A549 (cell line): Measurements from ENCODE around the gene CMTM1. TPM values are rescaled to one million over a fixed set of nuclear protein-coding genes. Genes with fewer than 3 reads are reported as not detected.

Experiments used
- ATAC-seq, 2 experiments: fragments of 200-7000 bp in 1 of 2; fragments of >200 bp in 1 of 2; cut with Nextera tagmentation in 1 of 2; cut with Tn5 transposase in 1 of 2; 3 replicates each; pipeline versions ENCODE4 v1.8.0 to v1.9.1; 2018 to 2020; ENCODE audit warnings: mild to moderate bottlenecking in 1 of 2, moderate library complexity in 1 of 2
- CTCF ChIA-PET: fragments of 300-600 bp; sonication (Branson Sonifier 250); formaldehyde crosslinking; extraction: SDS; loops from one replicate; lab custom pipeline; 2021; ENCODE audit warnings: antibody characterized with exemption, inconsistent platforms; lab: Yijun Ruan, JAX
- POLR2A ChIA-PET: fragments of 350-600 bp; formaldehyde crosslinking; extraction: SDS; loops from one replicate; lab custom pipeline; 2021; ENCODE audit warnings: antibody characterized with exemption, inconsistent platforms; lab: Yijun Ruan, JAX
- DNase-seq, 2 experiments: peaks; one replicate each; pipeline versions ENCODE4 v3.0.0 to v3.0.0-alpha.2; 2011 to 2016; ENCODE audit warnings: low read depth in 1 of 2, low spot score in 1 of 2
- FAIRE-seq: peaks from 2 replicates; lab custom pipeline; 2011; peaks lifted over from hg19 to GRCh38; lab: Jason Lieb, UNC
- H3K27ac ChIP-seq, 2 experiments: fragments of >200 bp; sonication (Bioruptor Twin); formaldehyde crosslinking; 3 replicates each; pipeline ENCODE4 v1.5.1; 2016 to 2017
- H3K4me1 ChIP-seq: fragments of >200 bp; sonication (Bioruptor Twin); formaldehyde crosslinking; 3 replicates; pipeline ENCODE4 v1.6.1; 2016
- H3K4me2 ChIP-seq: fragments of >200 bp; sonication (Bioruptor Twin); formaldehyde crosslinking; 3 replicates; pipeline ENCODE4 v1.6.1; 2016
- H3K4me3 ChIP-seq: fragments of >200 bp; sonication (Bioruptor Twin); formaldehyde crosslinking; 3 replicates; pipeline ENCODE4 v1.5.1; 2016
- H3K9me3 ChIP-seq: fragments of >200 bp; sonication (Bioruptor Twin); formaldehyde crosslinking; 3 replicates; pipeline ENCODE4 v1.6.1; 2016
- BCL3 ChIP-seq: fragments of >200 bp; sonication (Bioruptor Twin); formaldehyde crosslinking; IDR thresholded peaks from 3 replicates; pipeline ENCODE4 v1.6.1; 2016
- CEBPB ChIP-seq, 2 experiments: fragments of >200 bp in 1 of 2; sonication (Bioruptor Twin) in 1 of 2; formaldehyde crosslinking in 1 of 2; IDR thresholded peaks; 2 replicates each; pipeline ENCODE4 v1.6.1; 2012 to 2016
- CHD2 ChIP-seq: fragments of 150-350 bp; IDR thresholded peaks from 2 replicates; pipeline ENCODE4 v1.6.1; 2014; ENCODE audit warnings: low read length; ENCODE audit not compliant: partially characterized antibody
- E2F6 ChIP-seq: IDR thresholded peaks from 2 replicates; pipeline ENCODE4 v1.6.1; 2012; ENCODE audit warnings: low read depth, borderline replicate concordance
- ESRRA ChIP-seq: fragments of 150-350 bp; IDR thresholded peaks from 2 replicates; pipeline ENCODE4 v1.6.1; 2014; ENCODE audit warnings: mild to moderate bottlenecking, low read length, borderline replicate concordance
- HOXB13 ChIP-seq: fragments of 250-450 bp; sonication (Bioruptor Pico); IDR thresholded peaks from 2 replicates; pipeline ENCODE4 v1.5.0; 2020; ENCODE audit warnings: low read depth, mild to moderate bottlenecking, moderate library complexity
- HOXB5 ChIP-seq: fragments of 250-450 bp; sonication (Bioruptor Pico); IDR thresholded peaks from 2 replicates; pipeline ENCODE4 v1.5.0; 2020; ENCODE audit warnings: mild to moderate bottlenecking, moderate library complexity
- JUNB ChIP-seq: fragments of >200 bp; sonication (Bioruptor Twin); formaldehyde crosslinking; IDR thresholded peaks from 2 replicates; pipeline ENCODE4 v1.6.1; 2016
- KDM1A ChIP-seq: fragments of 200-600 bp; sonication (generic); IDR thresholded peaks from 2 replicates; pipeline ENCODE4 v1.6.1; 2016; ENCODE audit warnings: low read depth, mild to moderate bottlenecking
- MYC ChIP-seq: IDR thresholded peaks from 2 replicates; pipeline ENCODE4 v1.6.1; 2012; ENCODE audit warnings: mild to moderate bottlenecking, inconsistent platforms, low read length, improper control_type of control experiment, borderline replicate concordance
- NFE2L2 ChIP-seq: fragments of 150-350 bp; conservative IDR thresholded peaks from 2 replicates; pipeline ENCODE4 v1.6.1; 2014; ENCODE audit warnings: low read length
- PBX3 ChIP-seq: IDR thresholded peaks from 2 replicates; pipeline ENCODE4 v1.6.1; 2012
- POLR2AphosphoS2 ChIP-seq: conservative IDR thresholded peaks from 2 replicates; pipeline ENCODE4 v1.6.1; 2012; ENCODE audit warnings: low read length, improper control_type of control experiment, inconsistent platforms
- RAD21 ChIP-seq, 2 experiments: fragments of >200 bp in 1 of 2; sonication (Bioruptor Twin) in 1 of 2; formaldehyde crosslinking in 1 of 2; IDR thresholded peaks in 1 of 2; conservative IDR thresholded peaks in 1 of 2; 2 replicates in 1 of 2; 3 replicates in 1 of 2; pipeline ENCODE4 v1.6.1; 2012 to 2018; ENCODE audit warnings: inconsistent platforms in 1 of 2
- RCOR1 ChIP-seq: fragments of 150-350 bp; IDR thresholded peaks from 2 replicates; pipeline ENCODE4 v1.6.1; 2014; ENCODE audit warnings: antibody characterized with exemption, low read length, low read depth
- RFX5 ChIP-seq: fragments of 450-650 bp; IDR thresholded peaks from 2 replicates; pipeline ENCODE4 v1.7.1; 2014; ENCODE audit warnings: antibody characterized with exemption, mild to moderate bottlenecking, moderate library complexity
- RNF2 ChIP-seq: fragments of 200-600 bp; sonication (generic); IDR thresholded peaks from 2 replicates; pipeline ENCODE4 v1.6.1; 2016; ENCODE audit warnings: low read depth, mild to moderate bottlenecking, antibody characterized with exemption, moderate library complexity, borderline replicate concordance
- SMC3 ChIP-seq: fragments of >200 bp; sonication (Bioruptor Twin); formaldehyde crosslinking; IDR thresholded peaks from 3 replicates; pipeline ENCODE4 v1.6.1; 2018; ENCODE audit warnings: inconsistent platforms
- SREBF2 ChIP-seq: fragments of 450-650 bp; IDR thresholded peaks from 2 replicates; pipeline ENCODE4 v1.6.1; 2014; ENCODE audit warnings: mild to moderate bottlenecking, moderate library complexity
- TFCP2L1 ChIP-seq: fragments of 250-450 bp; sonication (Bioruptor Pico); IDR thresholded peaks from 2 replicates; pipeline ENCODE4 v1.5.0; 2021; ENCODE audit warnings: mild to moderate bottlenecking
- TP53 ChIP-seq: fragments of 250-450 bp; sonication (Bioruptor Pico); IDR thresholded peaks from 2 replicates; pipeline ENCODE4 v1.5.0; 2021; ENCODE audit warnings: mild to moderate bottlenecking, moderate library complexity
- ZFP36 ChIP-seq: fragments of 450-650 bp; IDR thresholded peaks from 2 replicates; pipeline ENCODE4 v1.6.1; 2014; ENCODE audit warnings: borderline replicate concordance; ENCODE audit not compliant: partially characterized antibody
- ZNF302 ChIP-seq: fragments of 250-450 bp; sonication (Bioruptor Pico); IDR thresholded peaks from 2 replicates; pipeline ENCODE4 v1.9.0; 2021; ENCODE audit warnings: inconsistent platforms, mild to moderate bottlenecking, moderate library complexity
- WGBS: methylation state at CpG from one replicate; pipeline ENCODE4 v1.1.6; 2017; ENCODE audit errors: missing lambda C conversion rate; 5-methylcytosine and 5-hydroxymethylcytosine counted together
- polyA plus RNA-seq, 4 experiments: library from polyadenylated mRNA; depleted of rRNA in 3 of 4; stranded (reverse); fragments of >200 nt; fragmentation: RNase III in 1 of 4; extraction: RNeasy Plus Mini Kit Qiagen cat#74134 plus additional on column Dnase treatment in 1 of 4; gene quantifications; 2 replicates in 3 of 4; 3 replicates in 1 of 4; pipeline ENCODE4 v1.2.3, GENCODE V29; 2011 to 2017
- TF ChIP-seq, protein P1 (sequence below): fragments of 250-450 bp; sonication (Bioruptor Pico); IDR thresholded peaks from 2 replicates; pipeline ENCODE4 v1.5.0; 2021; ENCODE audit warnings: mild to moderate bottlenecking, moderate library complexity, borderline replicate concordance
- TF ChIP-seq, protein P2 (sequence below): fragments of 250-450 bp; sonication (Bioruptor Pico); IDR thresholded peaks from 2 replicates; pipeline ENCODE4 v1.5.0; 2020; ENCODE audit warnings: low read depth, mild to moderate bottlenecking, moderate library complexity

Gene CMTM1
- polyA plus RNA-seq, 2 of the 4 experiments (the other 2 are of a cell fraction), result 1.3 to 1.9 TPM

DNA sequence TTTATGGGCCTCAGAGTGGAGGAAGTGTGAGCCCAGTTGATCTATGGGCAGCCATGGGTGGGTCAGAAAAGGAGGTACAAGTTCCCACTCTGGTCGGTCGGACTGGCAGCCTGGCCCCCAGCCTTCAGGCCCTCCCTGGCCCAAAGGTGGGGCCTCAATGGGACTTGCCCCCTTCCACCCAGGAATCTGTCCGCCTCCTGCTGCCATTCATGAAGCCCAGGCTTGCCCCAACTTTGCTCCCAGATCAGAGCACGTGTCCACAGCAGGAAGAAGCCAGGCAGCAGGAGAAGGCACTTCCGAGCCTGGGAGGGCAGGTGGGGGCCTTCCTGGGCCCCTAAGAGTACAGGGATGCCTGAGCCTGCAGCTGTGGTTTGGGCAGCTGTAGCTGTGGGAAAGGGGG lies 35.2 kb downstream of the CMTM1 start:
- Histone ChIP-seq H3K4me3 (no peak overlapping the region), H3K9me3 (no peaks in the 10 kb centered on the region), H3K27ac (no peak overlapping the region), H3K4me1 (peaks cover 15% of the 10 kb centered on the region), H3K4me2 (no peak overlapping the region)
- no peak for ATAC-seq
- no peak for DNase-seq
- ChIA-PET CTCF (interaction anchor here (0.8 to 1.7 kb wide), 8 partner anchors 9 to 271 kb away, joined by 3 to 5 read pairs (median 3); no protein-coding TSS in a partner anchor), POLR2A (no interaction called here)
- no peak for FAIRE-seq
- TF ChIP-seq SREBF2, result no peak
- TF ChIP-seq RFX5, result no peak
- no peak for TF ChIP-seq MYC
- TF ChIP-seq, protein P1, sequence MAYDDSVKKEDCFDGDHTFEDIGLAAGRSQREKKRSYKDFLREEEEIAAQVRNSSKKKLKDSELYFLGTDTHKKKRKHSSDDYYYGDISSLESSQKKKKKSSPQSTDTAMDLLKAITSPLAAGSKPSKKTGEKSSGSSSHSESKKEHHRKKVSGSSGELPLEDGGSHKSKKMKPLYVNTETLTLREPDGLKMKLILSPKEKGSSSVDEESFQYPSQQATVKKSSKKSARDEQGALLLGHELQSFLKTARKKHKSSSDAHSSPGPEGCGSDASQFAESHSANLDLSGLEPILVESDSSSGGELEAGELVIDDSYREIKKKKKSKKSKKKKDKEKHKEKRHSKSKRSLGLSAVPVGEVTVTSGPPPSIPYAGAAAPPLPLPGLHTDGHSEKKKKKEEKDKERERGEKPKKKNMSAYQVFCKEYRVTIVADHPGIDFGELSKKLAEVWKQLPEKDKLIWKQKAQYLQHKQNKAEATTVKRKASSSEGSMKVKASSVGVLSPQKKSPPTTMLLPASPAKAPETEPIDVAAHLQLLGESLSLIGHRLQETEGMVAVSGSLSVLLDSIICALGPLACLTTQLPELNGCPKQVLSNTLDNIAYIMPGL (CRISPR knock-in tag), result no peak
- WGBS, result 83% methylated on average over 5 of the region's 5 CpGs

GRCh38 chr16:66603537-66604375 lies 37.5 kb downstream of the CMTM1 start:
- DNase-seq, result peak; percentile 70 to 87
- Histone ChIP-seq H3K4me1 (peaks cover 27% of the 10 kb centered on the region), H3K27ac (peak overlapping the region; percentile 99), H3K9me3 (no peaks in the 10 kb centered on the region), H3K4me3 (peak overlapping the region; percentile 86), H3K4me2 (peak overlapping the region; percentile 80)
- no peak for FAIRE-seq
- ATAC-seq, result peak; percentile 67 to 68
- WGBS, result 14% methylated on average over 32 of the region's 32 CpGs
- CTCF ChIA-PET, result interaction anchor here (0.7 to 1.9 kb wide), 11 partner anchors 14 to 246 kb away, joined by 3 to 11 read pairs (median 3); no protein-coding TSS in a partner anchor
- POLR2A ChIA-PET, result interaction anchor here (0.9 to 2.5 kb wide), 7 partner anchors 34 to 197 kb away, joined by 3 to 13 read pairs (median 6); partner anchors contain the start of gene CKLF
- TF ChIP-seq HOXB5 (CRISPR knock-in tag), result peak; percentile 81; the same call in 1 of the 2 replicates
- TF ChIP-seq BCL3, result no peak
- TF ChIP-seq POLR2AphosphoS2, result no peak
- no peak for TF ChIP-seq TFCP2L1 (CRISPR knock-in tag)
- TF ChIP-seq ESRRA, result no peak
- TF ChIP-seq TP53, result peak; percentile 27; the same call in 1 of the 2 replicates
- TF ChIP-seq, protein P1 (CRISPR knock-in tag), result no peak
- TF ChIP-seq NFE2L2, result no peak
- TF ChIP-seq MYC, result 0 out of 2 replicates have a peak, but pooled peaks have one; percentile 22
- TF ChIP-seq SREBF2, result no peak
- TF ChIP-seq HOXB13, result peak; percentile 88; the same call in 1 of the 2 replicates
- TF ChIP-seq JUNB, result no peak
- TF ChIP-seq RNF2, result no peak
- TF ChIP-seq RAD21 (conservative IDR thresholded peaks at IDR 0.05 in 1 of 2, IDR thresholded peaks at IDR 0.05 in 1 of 2), result no peak
- TF ChIP-seq, protein P2, sequence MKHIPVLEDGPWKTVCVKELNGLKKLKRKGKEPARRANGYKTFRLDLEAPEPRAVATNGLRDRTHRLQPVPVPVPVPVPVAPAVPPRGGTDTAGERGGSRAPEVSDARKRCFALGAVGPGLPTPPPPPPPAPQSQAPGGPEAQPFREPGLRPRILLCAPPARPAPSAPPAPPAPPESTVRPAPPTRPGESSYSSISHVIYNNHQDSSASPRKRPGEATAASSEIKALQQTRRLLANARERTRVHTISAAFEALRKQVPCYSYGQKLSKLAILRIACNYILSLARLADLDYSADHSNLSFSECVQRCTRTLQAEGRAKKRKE, result peak; percentile 93
- no peak for TF ChIP-seq PBX3
- TF ChIP-seq E2F6, result no peak
- TF ChIP-seq CEBPB (IDR thresholded peaks at IDR 0.05), result no peak
- TF ChIP-seq SMC3, result no peak
- no peak for TF ChIP-seq ZFP36
- TF ChIP-seq ZNF302 (CRISPR knock-in tag), result peak; percentile 92
- no peak for TF ChIP-seq KDM1A
- no peak for TF ChIP-seq CHD2
- TF ChIP-seq RFX5, result no peak
- TF ChIP-seq RCOR1, result no peak
